ENCODE data around the gene CLCA2. TPM values are rescaled to one million over a fixed set of nuclear protein-coding genes. Genes with fewer than 3 reads are reported as not detected.

CLCA2 gene
- total and polyA plus RNA-seq, 2 of the 8 experiments (the other 6 are each of a cell fraction or from before 2014, with no cell fraction given), result not detected

- TF ChIP-seq CHD7 (IDR thresholded peaks at IDR 0.05; ENCODE audit: insufficient replicate concordance, low read length), result no peak
- no peak for TF ChIP-seq TCF12 (IDR thresholded peaks at IDR 0.05; ENCODE audit: low read depth, low read length)
- TF ChIP-seq USF2 (IDR thresholded peaks at IDR 0.05; ENCODE audit: low read length), result no peak
- no peak for TF ChIP-seq RNF2 (IDR thresholded peaks at IDR 0.05; ENCODE audit: borderline replicate concordance, low read depth, low read length, missing control alignments, poor library complexity, severe bottlenecking)
- TF ChIP-seq ZNF274 (IDR thresholded peaks at IDR 0.05; ENCODE audit: borderline replicate concordance, extremely low read depth, low read length), result no peak
- no peak for TF ChIP-seq TEAD4 (IDR thresholded peaks at IDR 0.05; ENCODE audit: low read depth, low read length)
These were observed 63.3 kb downstream of the CLCA2 start (continued) for GRCh38 chr1:86487131-86487810.

Data from H1 (cell line).